Upper lobe of left lung (tissue), 6 donors: Measurements from ENCODE around the gene DEGS1. TPM values are rescaled to one million over a fixed set of nuclear protein-coding genes. Genes with fewer than 3 reads are reported as not detected.

Experiments used
- ATAC-seq, 2 donors: fragments of 200-7000 bp; cut with Tn5 transposase; one replicate each; pipeline ENCODE4 v1.9.1; 2022; ENCODE audit warnings: mild to moderate bottlenecking in 2 of 2, moderate library complexity in 2 of 2; ENCODE audit not compliant: low FRiP score in 2 of 2
- DNase-seq, 2 donors: peaks; one replicate each; pipeline ENCODE4 v3.0.0-alpha.2; 2019 to 2020
- H3K27ac ChIP-seq, 4 donors: fragments of 200-600 bp; sonication (generic); one replicate each; pipeline ENCODE4 v1.5.1; 2016 to 2019
- H3K27me3 ChIP-seq, 4 donors: fragments of 200-600 bp; sonication (generic); one replicate each; pipeline ENCODE4 v1.5.1; 2017 to 2019
- H3K36me3 ChIP-seq, 4 donors: fragments of 200-600 bp; sonication (generic); one replicate each; pipeline ENCODE4 v1.5.1; 2016 to 2019
- H3K4me1 ChIP-seq, 4 donors: fragments of 200-600 bp; sonication (generic); one replicate each; pipeline ENCODE4 v1.5.1; 2018 to 2019
- H3K4me3 ChIP-seq, 4 donors: fragments of 200-600 bp; sonication (generic); one replicate each; pipeline ENCODE4 v1.5.1; 2017 to 2019; ENCODE audit warnings: mild to moderate bottlenecking in 2 of 4, moderate library complexity in 1 of 4
- H3K9me3 ChIP-seq, 4 donors: fragments of 200-600 bp; sonication (generic); one replicate each; pipeline ENCODE4 v1.5.1; 2018 to 2019
- CTCF ChIP-seq, 6 experiments: fragments of 450-650 bp in 4 of 6; fragments of 200-600 bp in 2 of 6; sonication (generic) in 2 of 6; IDR thresholded peaks; one replicate each; pipeline ENCODE4 v1.5.1; 2016 to 2019; ENCODE audit warnings: antibody characterized with exemption in 6 of 6
- EP300 ChIP-seq, 4 donors: sonication (generic); formaldehyde crosslinking; IDR thresholded peaks; one replicate each; pipeline ENCODE4 v1.5.1; 2017; ENCODE audit warnings: antibody characterized with exemption in 4 of 4, control low read depth in 2 of 4
- POLR2A ChIP-seq, 4 donors: fragments of 450-650 bp; IDR thresholded peaks; one replicate each; pipeline ENCODE4 v1.5.1; 2016 to 2017; ENCODE audit warnings: antibody characterized with exemption in 4 of 4, mild to moderate bottlenecking in 2 of 4
- POLR2AphosphoS5 ChIP-seq, 2 donors: sonication (generic); formaldehyde crosslinking; IDR thresholded peaks; one replicate each; pipeline ENCODE4 v1.5.1; 2017; ENCODE audit warnings: antibody characterized with exemption in 2 of 2
- WGBS, 2 donors: methylation state at CpG; one replicate each; pipeline ENCODE4 v1.1.5; 2017 to 2018; 5-methylcytosine and 5-hydroxymethylcytosine counted together
- total RNA-seq, 6 donors: library from RNA; depleted of rRNA in 4 of 6; stranded (reverse); fragments of >200 nt in 4 of 6; gene quantifications; one replicate each; pipeline versions ENCODE4 v1.1.0 to v1.2.1, GENCODE V29; 2016 to 2021
- donor health status: DM: no; HTN: no; CAD: no; lungs with moderate emphysema.
- donor health status: DM: no; HTN: yes; CAD: no; lungs with severe emphysema.

The DEGS1 gene
- total RNA-seq, 6 donors from 2014 or later, result 24.3 to 79.2 (median 67.4) TPM

- DNase-seq (peak in 1 of 2 donors; percentile 36), ATAC-seq (peak in 1 of 2 donors; percentile 18)
- WGBS, 2 donors, result 56 to 68% methylated on average over 4 of the region's 4 CpGs
- H3K9me3 ChIP-seq, result no peaks in the 10 kb centered on the region
- TF ChIP-seq POLR2A (IDR thresholded peaks at IDR 0.05), result no peak
- no peak for TF ChIP-seq EP300 (IDR thresholded peaks at IDR 0.05)
- no peak for TF ChIP-seq CTCF (IDR thresholded peaks at IDR 0.05)
- no peak for TF ChIP-seq POLR2AphosphoS5 (IDR thresholded peaks at IDR 0.05)
- H3K4me3 ChIP-seq, result no peak overlapping the region
- peaks cover 0 to 19% (median 4%) of the 10 kb centered on the region in 4 donors for H3K4me1 ChIP-seq
- H3K27me3 ChIP-seq, result no peaks in the 10 kb centered on the region
- no peaks in the 10 kb centered on the region for H3K36me3 ChIP-seq
- peak overlapping the region; percentile 29 to 67 (median 54) for H3K27ac ChIP-seq
These were observed 30.5 kb downstream of the DEGS1 start for GRCh38 chr1:224213438-224214119.

GRCh38 chr1:224216382-224216781, 33.3 kb downstream of the DEGS1 start:
- 91 to 95% methylated on average over 8 of the region's 8 CpGs for WGBS, 2 donors
- no peak for ATAC-seq

GRCh38 chr1:224217655-224218623, 34.9 kb downstream of the DEGS1 start:
- Histone ChIP-seq H3K9me3 (no peaks in the 10 kb centered on the region), H3K4me1 (peaks cover 0 to 19% (median 4%) of the 10 kb centered on the region in 4 donors), H3K36me3 (no peaks in the 10 kb centered on the region), H3K27me3 (no peaks in the 10 kb centered on the region), H3K27ac (no peak overlapping the region), H3K4me3 (no peak overlapping the region)
- TF ChIP-seq CTCF (IDR thresholded peaks at IDR 0.05) (no peak), POLR2A (IDR thresholded peaks at IDR 0.05) (no peak), POLR2AphosphoS5 (IDR thresholded peaks at IDR 0.05) (no peak), EP300 (IDR thresholded peaks at IDR 0.05) (no peak)
- DNase-seq (no peak), ATAC-seq (no peak)
- WGBS, 2 donors, result 82 to 83% methylated on average over 11 of the region's 11 CpGs

More at GRCh38 chr1:224216382-224216781, 33.3 kb downstream of the DEGS1 start:
- Histone ChIP-seq H3K36me3 (no peaks in the 10 kb centered on the region), H3K27me3 (no peaks in the 10 kb centered on the region), H3K9me3 (no peaks in the 10 kb centered on the region), H3K4me1 (peaks cover 0 to 21% (median 4%) of the 10 kb centered on the region in 4 donors), H3K27ac (no peak overlapping the region), H3K4me3 (no peak overlapping the region)
- DNase-seq, result no peak
- TF ChIP-seq EP300 (IDR thresholded peaks at IDR 0.05), result no peak
- no peak for TF ChIP-seq POLR2AphosphoS5 (IDR thresholded peaks at IDR 0.05)
- no peak for TF ChIP-seq CTCF (IDR thresholded peaks at IDR 0.05)
- TF ChIP-seq POLR2A (IDR thresholded peaks at IDR 0.05), result no peak

GRCh38 chr1:224219011-224219611, 36.1 kb downstream of the DEGS1 start:
- DNase-seq, result no peak
- no peaks in the 10 kb centered on the region for H3K36me3 ChIP-seq
- TF ChIP-seq EP300 (IDR thresholded peaks at IDR 0.05) (no peak), POLR2AphosphoS5 (IDR thresholded peaks at IDR 0.05) (no peak), POLR2A (IDR thresholded peaks at IDR 0.05) (no peak), CTCF (IDR thresholded peaks at IDR 0.05) (no peak)
- H3K27ac ChIP-seq, result no peak overlapping the region
- H3K9me3 ChIP-seq, result no peaks in the 10 kb centered on the region
- H3K4me1 ChIP-seq, result peaks cover 0 to 17% (median 3%) of the 10 kb centered on the region in 4 donors
- no peak for ATAC-seq
- WGBS, 2 donors, result 69 to 85% methylated on average over 5 of the region's 5 CpGs
- H3K27me3 ChIP-seq, result no peaks in the 10 kb centered on the region
- H3K4me3 ChIP-seq, result no peak overlapping the region
